K562 (cell line): Measurements from ENCODE around the gene MMRN2. TPM values are rescaled to one million over a fixed set of nuclear protein-coding genes. Genes with fewer than 3 reads are reported as not detected.

ENCODE experiments used
- ARHGAP35 ChIP-seq: fragments of 450-650 bp; IDR thresholded peaks from 2 replicates; pipeline ENCODE4 v1.6.1; 2018; ENCODE audit not compliant: partially characterized antibody
- ATF3 ChIP-seq, 2 experiments: fragments of 450-650 bp in 1 of 2; sonication (generic) in 1 of 2; formaldehyde crosslinking in 1 of 2; IDR thresholded peaks in 1 of 2; conservative IDR thresholded peaks in 1 of 2; 2 replicates each; pipeline versions ENCODE4 v1.6.1 to v1.8.1; 2016 to 2023; ENCODE audit warnings: mild to moderate bottlenecking in 2 of 2, moderate library complexity in 2 of 2, inconsistent platforms in 1 of 2, missing genetic modification reagents in 1 of 2
- BHLHE40 ChIP-seq: IDR thresholded peaks from 2 replicates; pipeline ENCODE4 v1.6.1; 2011; ENCODE audit warnings: low read length, improper control_type of control experiment
- ETV5 ChIP-seq: sonication (generic); formaldehyde crosslinking; IDR thresholded peaks from 2 replicates; pipeline ENCODE4 v1.4.0; 2020; ENCODE audit warnings: low read depth, mild to moderate bottlenecking, missing genetic modification reagents
- HCFC1 ChIP-seq: IDR thresholded peaks from 2 replicates; pipeline ENCODE4 v1.6.1; 2012; ENCODE audit warnings: low read depth, low read length, improper control_type of control experiment
- IFI16 ChIP-seq: fragments of 250-450 bp; sonication (Bioruptor Pico); IDR thresholded peaks from 2 replicates; pipeline ENCODE4 v2.1.2; 2022; ENCODE audit warnings: mild to moderate bottlenecking, inconsistent platforms
- KAT8 ChIP-seq: fragments of 450-650 bp; IDR thresholded peaks from 2 replicates; pipeline ENCODE4 v1.6.1; 2016; ENCODE audit warnings: low read depth, mild to moderate bottlenecking
- LCOR ChIP-seq: sonication (generic); formaldehyde crosslinking; IDR thresholded peaks from 2 replicates; pipeline ENCODE4 v1.8.0; 2022; ENCODE audit warnings: mild to moderate bottlenecking, missing genetic modification reagents
- MAZ ChIP-seq, 2 experiments: fragments of 450-650 bp in 1 of 2; sonication (generic) in 1 of 2; formaldehyde crosslinking; IDR thresholded peaks in 1 of 2; conservative IDR thresholded peaks in 1 of 2; 2 replicates each; pipeline versions ENCODE4 v1.4.0 to v1.5.0; 2020; ENCODE audit warnings: mild to moderate bottlenecking in 1 of 2, missing genetic modification reagents in 1 of 2
- MTA3 ChIP-seq: fragments of 450-650 bp; formaldehyde crosslinking; IDR thresholded peaks from 2 replicates; pipeline ENCODE4 v1.6.1; 2017; ENCODE audit warnings: mild to moderate bottlenecking, borderline replicate concordance
- MXD1 ChIP-seq: fragments of 250-450 bp; sonication (Bioruptor Pico); IDR thresholded peaks from 2 replicates; pipeline ENCODE4 v1.8.0; 2021; ENCODE audit warnings: borderline replicate concordance, mild to moderate bottlenecking, moderate library complexity; ENCODE audit not compliant: poor library complexity, severe bottlenecking
- NR2C2 ChIP-seq, 2 experiments: fragments of 200-800 bp in 1 of 2; sonication (Bioruptor generic) in 1 of 2; sonication (generic) in 1 of 2; formaldehyde crosslinking in 1 of 2; IDR thresholded peaks; 2 replicates each; pipeline versions ENCODE4 v1.6.1 to v1.8.0; 2016 to 2022; ENCODE audit warnings: mild to moderate bottlenecking in 1 of 2, missing compliant biosample characterization in 1 of 2, missing genetic modification characterization in 1 of 2, missing genetic modification reagents in 1 of 2
- NR4A1 ChIP-seq, 2 experiments: fragments of 250-450 bp in 1 of 2; fragments of 450-650 bp in 1 of 2; sonication (Bioruptor Pico) in 1 of 2; IDR thresholded peaks; 2 replicates each; pipeline versions ENCODE4 v1.4.0 to v1.6.1; 2016 to 2020; ENCODE audit warnings: mild to moderate bottlenecking in 2 of 2, missing compliant biosample characterization in 1 of 2, missing genetic modification characterization in 1 of 2, moderate library complexity in 1 of 2
- RBM34 ChIP-seq: fragments of 200-400 bp; formaldehyde crosslinking; IDR thresholded peaks from 2 replicates; pipeline ENCODE4 v1.6.1; 2018; ENCODE audit warnings: low read length, borderline replicate concordance; ENCODE audit not compliant: insufficient read depth
- SMAD4 ChIP-seq: fragments of 250-450 bp; sonication (Bioruptor Pico); conservative IDR thresholded peaks from 2 replicates; pipeline ENCODE4 v1.8.0; 2021; ENCODE audit warnings: inconsistent platforms, mild to moderate bottlenecking, moderate library complexity
- SRSF1 ChIP-seq: fragments of 200-400 bp; formaldehyde crosslinking; IDR thresholded peaks from 2 replicates; pipeline ENCODE4 v1.6.1; 2017; ENCODE audit warnings: mild to moderate bottlenecking, low read depth, low read length, moderate library complexity
- TEAD4 ChIP-seq, 2 experiments: sonication (generic) in 1 of 2; formaldehyde crosslinking in 1 of 2; IDR thresholded peaks; 2 replicates each; pipeline versions ENCODE4 v1.6.1 to v1.8.0; 2012 to 2022; ENCODE audit warnings: borderline replicate concordance in 1 of 2, inconsistent platforms in 1 of 2, low read length in 1 of 2, mild to moderate bottlenecking in 1 of 2, missing genetic modification reagents in 1 of 2
- TGIF2 ChIP-seq: sonication (generic); formaldehyde crosslinking; IDR thresholded peaks from 2 replicates; pipeline ENCODE4 v1.8.1; 2022; ENCODE audit warnings: mild to moderate bottlenecking, missing genetic modification reagents, moderate library complexity
- THAP12 ChIP-seq: fragments of 250-450 bp; sonication (Bioruptor Pico); IDR thresholded peaks from 2 replicates; pipeline ENCODE4 v1.9.0; 2021; ENCODE audit warnings: mild to moderate bottlenecking, inconsistent platforms
- ZBED1 ChIP-seq: IDR thresholded peaks from 2 replicates; pipeline ENCODE4 v1.6.1; 2014
- ZNF133 ChIP-seq: fragments of 250-450 bp; sonication (Bioruptor Pico); IDR thresholded peaks from 2 replicates; pipeline ENCODE4 v1.4.0; 2020; ENCODE audit warnings: mild to moderate bottlenecking
- ZNF347 ChIP-seq: fragments of 450-650 bp; formaldehyde crosslinking; IDR thresholded peaks from 2 replicates; pipeline ENCODE4 v1.4.0; 2020; ENCODE audit warnings: low read depth, mild to moderate bottlenecking, moderate library complexity
- ZNF584 ChIP-seq: fragments of 200-800 bp; sonication (Bioruptor generic); IDR thresholded peaks from 2 replicates; pipeline ENCODE4 v1.6.1; 2016; ENCODE audit warnings: low read depth, mild to moderate bottlenecking, missing genetic modification characterization, missing compliant biosample characterization
- polyA plus RNA-seq, 8 experiments: library from polyadenylated mRNA; depleted of rRNA in 4 of 8; stranded (reverse) in 5 of 8; unstranded in 3 of 8; fragments of >200 nt; fragmentation: Nextera tagmentation in 2 of 8; fragmentation: Illumina TruSeq in 1 of 8; extraction: Ambion mirVana in 2 of 8; extraction: Trizol in 1 of 8; gene quantifications; 2 replicates each; pipeline versions ENCODE4 v1.2.1 to v1.2.3, GENCODE V29; 2011 to 2014; ENCODE audit warnings: inconsistent platforms in 1 of 8, missing spikeins in 1 of 8
- total RNA-seq, 7 experiments: library from RNA; depleted of rRNA in 6 of 7; stranded (reverse); fragments of >200 nt in 6 of 7; fragmentation: Illumina TruSeq in 2 of 7; extraction: Trizol in 2 of 7; gene quantifications; 2 replicates each; pipeline versions ENCODE4 v1.2.1 to v1.2.3, GENCODE V29; 2011 to 2021; ENCODE audit warnings: low replicate concordance in 1 of 7

Gene MMRN2
- total and polyA plus RNA-seq, 9 of the 15 experiments (the other 6 are each of a cell fraction or from before 2014, with no cell fraction given) = 0.07 to 2.0 (median 1.2) TPM

- TF ChIP-seq MXD1 (CRISPR knock-in tag) (no peak), ZNF133 (no peak), BHLHE40 (no peak), HCFC1 (no peak), ARHGAP35 (no peak), ETV5 (CRISPR knock-in tag) (peak; percentile 94), NR4A1 (CRISPR knock-in tag; IDR thresholded peaks at IDR 0.05) (no peak), NR4A1 (tag; IDR thresholded peaks at IDR 0.05) (no peak), TEAD4 (IDR thresholded peaks at IDR 0.05; ENCODE audit: low read length) (peak; percentile 88), TEAD4 (CRISPR knock-in tag; IDR thresholded peaks at IDR 0.05; ENCODE audit: borderline replicate concordance) (no peak), ZBED1 (no peak), TGIF2 (no peak), NR2C2 (CRISPR knock-in tag; IDR thresholded peaks at IDR 0.05) (no peak), NR2C2 (tag; IDR thresholded peaks at IDR 0.05) (peak; percentile 86), SRSF1 (no peak), RBM34 (no peak), LCOR (CRISPR knock-in tag) (peak; percentile 57; the same call in 1 of the 2 replicates), SMAD4 (CRISPR knock-in tag) (peak; percentile 79; the same call in 1 of the 2 replicates), THAP12 (CRISPR knock-in tag) (no peak), MAZ (CRISPR knock-in tag; conservative IDR thresholded peaks at IDR 0.05 in 1 of 2, IDR thresholded peaks at IDR 0.05 in 1 of 2) (0 out of 4 replicates have a peak, but pooled peaks of 1 of the 2 experiments have one; percentile 24), ZNF584 (CRISPR knock-in tag) (0 out of 2 replicates have a peak, but pooled peaks have one; percentile 39), IFI16 (CRISPR knock-in tag) (no peak), KAT8 (no peak), ATF3 (IDR thresholded peaks at IDR 0.05) (peak; percentile 63), ATF3 (CRISPR knock-in tag; conservative IDR thresholded peaks at IDR 0.05) (no peak; the same call in 1 of the 2 replicates), MTA3 (no peak), ZNF347 (CRISPR knock-in tag) (no peak)
Measured at GRCh38 chr10:86888585-86889381, 68.6 kb downstream of the MMRN2 start (continued).
